Thyroid gland (tissue), 4 donors: ENCODE results near the gene CISD1.

ENCODE experiments used
- POLR2A ChIP-seq, 2 donors: fragments of 450-650 bp; IDR thresholded peaks; one replicate each; pipeline ENCODE4 v1.6.1; 2017; ENCODE audit warnings: antibody characterized with exemption in 2 of 2, mild to moderate bottlenecking in 2 of 2, moderate library complexity in 1 of 2
- TF ChIP-seq, protein P1 (sequence below), 6 experiments: fragments of 200-600 bp in 3 of 6; fragments of 450-650 bp in 3 of 6; sonication (generic) in 3 of 6; IDR thresholded peaks; one replicate each; pipeline ENCODE4 v1.5.1; 2016 to 2019; ENCODE audit warnings: antibody characterized with exemption in 6 of 6, mild to moderate bottlenecking in 2 of 6, inconsistent platforms in 1 of 6, moderate library complexity in 1 of 6

GRCh38 chr10:58241346-58241745 lies 27.6 kb upstream of the CISD1 start:
- no peak for TF ChIP-seq POLR2A (IDR thresholded peaks at IDR 0.05)
- TF ChIP-seq, protein P1, sequence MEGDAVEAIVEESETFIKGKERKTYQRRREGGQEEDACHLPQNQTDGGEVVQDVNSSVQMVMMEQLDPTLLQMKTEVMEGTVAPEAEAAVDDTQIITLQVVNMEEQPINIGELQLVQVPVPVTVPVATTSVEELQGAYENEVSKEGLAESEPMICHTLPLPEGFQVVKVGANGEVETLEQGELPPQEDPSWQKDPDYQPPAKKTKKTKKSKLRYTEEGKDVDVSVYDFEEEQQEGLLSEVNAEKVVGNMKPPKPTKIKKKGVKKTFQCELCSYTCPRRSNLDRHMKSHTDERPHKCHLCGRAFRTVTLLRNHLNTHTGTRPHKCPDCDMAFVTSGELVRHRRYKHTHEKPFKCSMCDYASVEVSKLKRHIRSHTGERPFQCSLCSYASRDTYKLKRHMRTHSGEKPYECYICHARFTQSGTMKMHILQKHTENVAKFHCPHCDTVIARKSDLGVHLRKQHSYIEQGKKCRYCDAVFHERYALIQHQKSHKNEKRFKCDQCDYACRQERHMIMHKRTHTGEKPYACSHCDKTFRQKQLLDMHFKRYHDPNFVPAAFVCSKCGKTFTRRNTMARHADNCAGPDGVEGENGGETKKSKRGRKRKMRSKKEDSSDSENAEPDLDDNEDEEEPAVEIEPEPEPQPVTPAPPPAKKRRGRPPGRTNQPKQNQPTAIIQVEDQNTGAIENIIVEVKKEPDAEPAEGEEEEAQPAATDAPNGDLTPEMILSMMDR (IDR thresholded peaks at IDR 0.05): no peak
